Mucosa of descending colon (tissue), 3 donors: ENCODE measurements around the gene RICTOR. TPM values are rescaled to one million over a fixed set of nuclear protein-coding genes. Genes with fewer than 3 reads are reported as not detected.

Experiments used
- ATAC-seq: fragments of 200-7000 bp; cut with Tn5 transposase; one replicate; pipeline ENCODE4 v1.9.1; 2020; ENCODE audit warnings: mild to moderate bottlenecking, moderate library complexity
- DNase-seq, 3 donors: peaks; one replicate each; pipeline ENCODE4 v3.0.0-alpha.2; 2020
- H3K36me3 ChIP-seq: fragments of 200-600 bp; one replicate; pipeline ENCODE4 v1.8.0; 2021; ENCODE audit warnings: low read depth, mild to moderate bottlenecking
- H3K4me1 ChIP-seq: fragments of 200-600 bp; one replicate; pipeline ENCODE4 v1.8.0; 2021; ENCODE audit warnings: low read depth, mild to moderate bottlenecking
- H3K4me3 ChIP-seq: fragments of 200-600 bp; one replicate; pipeline ENCODE4 v1.8.0; 2021; ENCODE audit warnings: mild to moderate bottlenecking
- H3K9me3 ChIP-seq: fragments of 200-600 bp; one replicate; pipeline ENCODE4 v1.8.0; 2021; ENCODE audit warnings: mild to moderate bottlenecking
- intact Hi-C, 2 donors: fragments of 100-400 bp; cut with DNase I in 1 of 2; cut with micrococcal nuclease in 1 of 2; formaldehyde crosslinking; loops; one replicate each; pipeline versions ENCODE4 v1.11.0 to v1.11.1; 2022; cut with DNase I, micrococcal nuclease
- total RNA-seq, 3 donors: library from RNA; stranded (reverse); fragmentation: NEBNext Ultra II Directional in 2 of 3; extraction: Animal tissue kit (Norgen Biotek cat#: 25700) in 2 of 3; gene quantifications; one replicate each; pipeline versions ENCODE4 v1.2.1 to v1.2.4, GENCODE V29; 2021 to 2023
- TF ChIP-seq, protein P1 (sequence below): fragments of 200-600 bp; IDR thresholded peaks from one replicate; pipeline ENCODE4 v1.8.0; 2022; ENCODE audit warnings: antibody characterized with exemption, mild to moderate bottlenecking
- donor health status: DM: no; HTN: no; CAD: no; lungs with moderate emphysema.
- donor health status: DM: no; HTN: no; CAD: no.
- donor health status: DM: no; HTN: yes; CAD: no.

RICTOR gene
- total RNA-seq, 3 donors from 2014 or later: 24.3 to 41.9 (median 36.5) TPM

DNA sequence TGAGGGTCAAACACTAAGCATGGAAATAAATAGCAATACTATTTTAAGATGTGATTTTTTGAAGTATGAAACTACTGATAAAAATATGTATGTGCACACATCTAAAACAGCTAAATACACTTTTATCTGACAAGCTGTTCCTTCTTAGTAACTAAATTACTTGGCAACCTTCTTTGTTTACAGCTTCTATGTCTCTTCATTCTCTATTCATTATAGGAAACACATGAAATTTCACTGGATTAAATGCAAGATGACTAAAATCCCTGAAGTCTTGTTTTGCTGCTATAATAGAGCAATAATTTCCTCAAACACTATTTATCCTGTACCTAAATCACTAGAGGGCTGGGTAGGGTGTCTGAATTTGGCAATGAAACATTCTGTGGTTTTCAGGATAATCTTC, 11.7 kb downstream of the RICTOR start:
- intact Hi-C loops: no loop called here
- Histone ChIP-seq H3K4me3 (no peak overlapping the region), H3K9me3 (no peaks in the 10 kb centered on the region), H3K4me1 (peaks cover 24% of the 10 kb centered on the region), H3K36me3 (no peaks in the 10 kb centered on the region)
- ATAC-seq: no peak
- TF ChIP-seq, protein P1, sequence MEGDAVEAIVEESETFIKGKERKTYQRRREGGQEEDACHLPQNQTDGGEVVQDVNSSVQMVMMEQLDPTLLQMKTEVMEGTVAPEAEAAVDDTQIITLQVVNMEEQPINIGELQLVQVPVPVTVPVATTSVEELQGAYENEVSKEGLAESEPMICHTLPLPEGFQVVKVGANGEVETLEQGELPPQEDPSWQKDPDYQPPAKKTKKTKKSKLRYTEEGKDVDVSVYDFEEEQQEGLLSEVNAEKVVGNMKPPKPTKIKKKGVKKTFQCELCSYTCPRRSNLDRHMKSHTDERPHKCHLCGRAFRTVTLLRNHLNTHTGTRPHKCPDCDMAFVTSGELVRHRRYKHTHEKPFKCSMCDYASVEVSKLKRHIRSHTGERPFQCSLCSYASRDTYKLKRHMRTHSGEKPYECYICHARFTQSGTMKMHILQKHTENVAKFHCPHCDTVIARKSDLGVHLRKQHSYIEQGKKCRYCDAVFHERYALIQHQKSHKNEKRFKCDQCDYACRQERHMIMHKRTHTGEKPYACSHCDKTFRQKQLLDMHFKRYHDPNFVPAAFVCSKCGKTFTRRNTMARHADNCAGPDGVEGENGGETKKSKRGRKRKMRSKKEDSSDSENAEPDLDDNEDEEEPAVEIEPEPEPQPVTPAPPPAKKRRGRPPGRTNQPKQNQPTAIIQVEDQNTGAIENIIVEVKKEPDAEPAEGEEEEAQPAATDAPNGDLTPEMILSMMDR: no peak
- no peak for DNase-seq

DNA sequence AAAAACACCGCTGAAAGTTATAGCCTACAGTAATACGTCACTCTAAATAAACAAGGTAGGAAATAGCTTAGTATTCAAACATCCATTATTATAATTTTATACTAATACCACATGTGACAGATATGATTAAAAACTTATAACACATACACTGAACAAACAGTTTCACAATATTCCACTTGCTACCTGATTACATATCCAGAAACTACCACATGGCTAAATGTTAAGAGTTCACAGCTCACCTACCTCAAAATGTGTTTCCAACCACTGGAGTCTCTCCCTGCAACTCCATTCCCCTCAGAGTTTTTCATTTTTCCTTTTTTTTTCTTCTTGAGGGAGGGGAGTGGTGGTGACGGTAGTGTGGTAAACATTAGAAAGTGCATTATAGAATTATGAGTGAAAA, 12.1 kb downstream of the RICTOR start:
- intact Hi-C loops: no loop called here
- H3K4me3 ChIP-seq: no peak overlapping the region
- no peaks in the 10 kb centered on the region for H3K9me3 ChIP-seq
- H3K36me3 ChIP-seq: no peaks in the 10 kb centered on the region
- no peak for ATAC-seq
- TF ChIP-seq, protein P1: no peak
- H3K4me1 ChIP-seq: peaks cover 24% of the 10 kb centered on the region
- no peak for DNase-seq

DNA sequence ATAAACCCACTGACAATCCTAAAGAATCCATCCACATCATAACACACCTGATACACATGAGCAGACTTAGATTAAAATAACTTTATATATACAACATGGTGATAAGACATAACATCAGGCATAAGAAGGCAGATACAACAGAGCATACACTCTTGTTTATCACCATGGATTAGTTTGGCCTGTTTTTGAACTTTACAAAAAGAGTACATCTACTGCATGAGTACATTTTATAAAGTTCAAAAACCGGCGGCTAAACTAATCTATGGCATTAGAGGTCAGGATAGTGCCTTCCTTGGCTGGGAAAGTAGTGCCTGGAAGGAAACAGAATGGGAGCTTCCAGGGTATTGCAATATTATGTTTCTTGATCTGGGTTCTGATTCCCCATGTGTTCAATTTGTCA, 15.1 kb downstream of the RICTOR start:
- H3K36me3 ChIP-seq: no peaks in the 10 kb centered on the region
- DNase-seq: no peak
- intact Hi-C loops: no loop called here
- no peak overlapping the region for H3K4me3 ChIP-seq
- ATAC-seq: no peak
- no peaks in the 10 kb centered on the region for H3K9me3 ChIP-seq
- peaks cover 13% of the 10 kb centered on the region for H3K4me1 ChIP-seq
- TF ChIP-seq, protein P1: no peak

DNA sequence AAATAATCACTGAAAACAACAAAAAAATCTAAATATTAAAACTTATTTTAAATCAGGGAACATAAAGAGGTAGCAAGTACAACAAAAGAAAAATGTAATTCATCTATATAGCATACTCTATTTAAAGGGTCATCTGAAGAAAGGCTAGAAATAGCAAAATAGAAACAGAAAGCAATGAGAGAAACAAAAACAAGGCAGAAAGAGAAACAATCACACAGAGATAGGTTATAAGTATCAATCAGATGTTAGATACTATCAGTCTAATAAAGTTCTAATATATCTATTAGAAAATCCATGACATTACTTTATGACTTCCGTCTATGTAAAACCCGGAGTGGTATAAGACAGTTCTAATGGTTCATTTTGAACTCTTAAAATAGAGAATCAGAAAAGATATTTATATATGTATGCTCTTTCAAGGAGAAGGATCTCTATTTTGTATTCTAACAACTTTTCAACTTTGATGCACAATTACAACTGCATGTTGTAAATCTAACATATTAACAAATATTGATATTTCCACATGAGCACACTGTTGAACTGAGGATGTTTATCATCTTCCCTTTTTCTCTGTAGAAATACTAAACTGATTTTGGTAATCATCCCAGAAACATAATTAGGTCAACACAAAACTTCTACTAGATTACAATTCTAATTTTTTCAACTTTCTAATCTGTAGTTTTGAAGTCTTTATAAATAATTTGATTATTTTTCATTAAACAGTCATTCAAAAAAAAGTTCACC, 15.8 kb downstream of the RICTOR start:
- H3K9me3 ChIP-seq: no peaks in the 10 kb centered on the region
- intact Hi-C loops: no loop called here
- no peak for ATAC-seq

DNA sequence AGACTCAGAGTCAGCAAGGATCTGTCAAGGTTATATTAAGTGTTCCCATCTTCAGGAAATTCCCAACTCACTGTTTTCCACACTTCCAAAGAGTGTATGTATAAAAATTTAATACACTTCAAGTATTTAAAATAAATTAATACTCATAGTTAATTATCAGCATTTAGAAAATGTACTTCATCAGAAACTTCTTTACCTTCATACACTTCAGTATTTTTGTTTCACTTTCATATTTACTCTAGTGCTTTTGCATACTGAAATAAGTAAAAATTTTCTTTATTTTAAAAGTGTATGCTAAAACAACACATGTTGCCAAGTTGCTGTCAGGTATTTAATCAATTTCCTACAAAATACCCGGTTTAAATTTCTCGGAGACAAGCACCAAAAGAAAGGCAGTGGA, 16.5 kb downstream of the RICTOR start:
- no peak for ATAC-seq

More for the DNA sequence above, 15.8 kb downstream of the RICTOR start:
- TF ChIP-seq, protein P1: no peak
- Histone ChIP-seq H3K36me3 (no peaks in the 10 kb centered on the region), H3K4me3 (no peak overlapping the region), H3K4me1 (peaks cover 12% of the 10 kb centered on the region)
- no peak for DNase-seq

More for the DNA sequence above, 16.5 kb downstream of the RICTOR start:
- no peak for DNase-seq
- Histone ChIP-seq H3K4me1 (peaks cover 6% of the 10 kb centered on the region), H3K4me3 (no peak overlapping the region), H3K36me3 (no peaks in the 10 kb centered on the region), H3K9me3 (no peaks in the 10 kb centered on the region)
- intact Hi-C loops: no loop called here
- TF ChIP-seq, protein P1: no peak
